GM21528 (cell line): ENCODE measurements around the gene SS18L1.

Source experiments
- ATAC-seq: cut with Tn5 transposase; IDR thresholded peaks from one replicate; pipeline ENCODE4 v1.9.1; 2021; ENCODE audit warnings: mild to moderate bottlenecking, moderate library complexity; ENCODE audit not compliant: unreplicated experiment, low FRiP score

Gene SS18L1

GRCh38 chr20:62222972-62223371, 79.4 kb downstream of the SS18L1 start:
- no peak for ATAC-seq

GRCh38 chr20:62223571-62223970, 80.0 kb downstream of the SS18L1 start:
- ATAC-seq, result no peak

GRCh38 chr20:62224113-62224855, 80.7 kb downstream of the SS18L1 start:
- no peak for ATAC-seq

GRCh38 chr20:62225026-62225425, 81.5 kb downstream of the SS18L1 start:
- ATAC-seq, result no peak

GRCh38 chr20:62225820-62226635, 82.5 kb downstream of the SS18L1 start:
- no peak for ATAC-seq

GRCh38 chr20:62226707-62227590, 83.4 kb downstream of the SS18L1 start:
- no peak for ATAC-seq

GRCh38 chr20:62227591-62227976, 84.0 kb downstream of the SS18L1 start:
- no peak for ATAC-seq

- ATAC-seq, result no peak
Observed at GRCh38 chr20:62227977-62228958, 84.7 kb downstream of the SS18L1 start.

- ATAC-seq, result no peak
Observed at GRCh38 chr20:62228982-62229545, 85.5 kb downstream of the SS18L1 start.

GRCh38 chr20:62229667-62230066, 86.1 kb downstream of the SS18L1 start:
- ATAC-seq, result no peak

GRCh38 chr20:62230276-62230675, 86.7 kb downstream of the SS18L1 start:
- ATAC-seq, result no peak

GRCh38 chr20:62230696-62231095, 87.1 kb downstream of the SS18L1 start:
- ATAC-seq, result no peak

GRCh38 chr20:62231292-62231691, 87.7 kb downstream of the SS18L1 start:
- no peak for ATAC-seq
